OCI-LY7 (cell line): ENCODE results near the gene NOL9. TPM values are rescaled to one million over a fixed set of nuclear protein-coding genes. Genes with fewer than 3 reads are reported as not detected.
A peak's percentile ranks its signal among the peaks of the same experiment; 100 is the strongest.

ENCODE experiments used
- BruUV-seq: library from RNA; stranded (reverse); fragments of 400-500 nt; replicated peaks from 2 replicates; lab custom pipeline; 2021; lab: Mats Ljungman, UMichigan
- CTCF ChIA-PET: fragments of 300-600 bp; sonication (Branson Sonifier 250); formaldehyde crosslinking; loops from one replicate; lab custom pipeline; 2022; ENCODE audit warnings: antibody characterized with exemption; ENCODE audit not compliant: unreplicated experiment; lab: Charles Lee
- POLR2A ChIA-PET: fragments of 300-600 bp; sonication (Branson Sonifier 250); formaldehyde crosslinking; loops from one replicate; lab custom pipeline; 2022; ENCODE audit warnings: antibody characterized with exemption; lab: Charles Lee
- DNase-seq: peaks from one replicate; pipeline ENCODE4 v3.0.0-alpha.2; 2015; ENCODE audit warnings: low spot score
- H2AFZ ChIP-seq: fragments of 200-600 bp; sonication (generic), shearing (Covaris generic); 2 replicates; pipeline ENCODE4 v1.6.1; 2014; ENCODE audit warnings: mild to moderate bottlenecking, antibody characterized with exemption, low read length, moderate library complexity
- H3K27ac ChIP-seq: fragments of 200-600 bp; sonication (generic); 2 replicates; pipeline ENCODE4 v1.5.1; 2014; ENCODE audit warnings: mixed run types, low read depth, mild to moderate bottlenecking, moderate library complexity, low read length, inconsistent platforms; ENCODE audit not compliant: poor library complexity, severe bottlenecking
- H3K36me3 ChIP-seq: fragments of 200-600 bp; sonication (generic); 2 replicates; pipeline ENCODE4 v1.6.1; 2014; ENCODE audit warnings: mild to moderate bottlenecking, antibody characterized with exemption, low read length, moderate library complexity, mixed read lengths; ENCODE audit not compliant: insufficient read depth
- H3K4me1 ChIP-seq: fragments of 200-600 bp; sonication (generic); 2 replicates; pipeline ENCODE4 v1.5.1; 2014; ENCODE audit warnings: mild to moderate bottlenecking, low read length; ENCODE audit not compliant: insufficient read depth, poor library complexity, severe bottlenecking
- H3K4me2 ChIP-seq: fragments of 200-600 bp; sonication (generic); 2 replicates; pipeline ENCODE4 v1.6.1; 2014; ENCODE audit warnings: mild to moderate bottlenecking, low read length
- H3K4me3 ChIP-seq: fragments of 200-600 bp; sonication (generic); 2 replicates; pipeline ENCODE4 v1.5.1; 2014; ENCODE audit warnings: mild to moderate bottlenecking, low read depth, low read length; ENCODE audit not compliant: poor library complexity, severe bottlenecking
- H3K79me2 ChIP-seq: fragments of 200-600 bp; sonication (generic); 2 replicates; pipeline ENCODE4 v1.6.1; 2016; ENCODE audit warnings: low read depth, mild to moderate bottlenecking, low read length, moderate library complexity, mixed read lengths; ENCODE audit not compliant: insufficient read depth
- H3K9me2 ChIP-seq: fragments of 200-600 bp; sonication (generic); 2 replicates; pipeline ENCODE4 v1.6.1; 2016; ENCODE audit warnings: mild to moderate bottlenecking, low read length, mixed read lengths; ENCODE audit not compliant: insufficient read depth
- H3K9me3 ChIP-seq: fragments of 200-600 bp; sonication (generic); 2 replicates; pipeline ENCODE4 v1.6.1; 2014; ENCODE audit warnings: mild to moderate bottlenecking, mixed run types, low read length, mixed read lengths
- H4K20me1 ChIP-seq: fragments of 200-600 bp; sonication (generic); 2 replicates; pipeline ENCODE4 v1.6.1; 2014; ENCODE audit warnings: mild to moderate bottlenecking, antibody characterized with exemption, low read length, moderate library complexity, mixed read lengths; ENCODE audit not compliant: insufficient read depth
- EZH2phosphoT487 ChIP-seq: fragments of 200-600 bp; sonication (generic); IDR thresholded peaks from 2 replicates; pipeline ENCODE4 v1.6.1; 2018; ENCODE audit warnings: low read depth, borderline replicate concordance, mild to moderate bottlenecking, mixed run types, antibody characterized with exemption, low read length, moderate library complexity, mixed read lengths
- intact Hi-C: fragments of 100-400 bp; cut with micrococcal nuclease; formaldehyde crosslinking; loops from one replicate; pipeline ENCODE4 v1.10.0; 2022; ENCODE audit not compliant: unreplicated experiment
- total RNA-seq, 2 experiments: library from RNA; depleted of rRNA in 1 of 2; stranded (reverse); fragments of >200 nt in 1 of 2; shearing (Covaris generic) in 1 of 2; gene quantifications; 2 replicates each; pipeline ENCODE4 v1.2.3, GENCODE V29; 2014 to 2022
- TF ChIP-seq, protein P1 (sequence below): fragments of 200-600 bp; sonication (generic); conservative IDR thresholded peaks from 2 replicates; pipeline ENCODE4 v1.5.1; 2014; ENCODE audit warnings: mild to moderate bottlenecking, antibody characterized with exemption, low read length, moderate library complexity, mixed read lengths

Gene NOL9
- total RNA-seq, 2 experiments from 2014 or later = 39.1 to 58.8 TPM

- Histone ChIP-seq H3K9me2 (no peaks in the 10 kb centered on the region), H2AFZ (peak within 1 kb of the TSS; percentile 96), H3K4me2 (peak within 1 kb of the TSS; percentile 99), H3K9me3 (no peaks in the 10 kb centered on the region), H3K4me3 (peak within 1 kb of the TSS; percentile 77), H3K36me3 (no peaks in the 10 kb centered on the region), H3K4me1 (peaks cover 14% of the 10 kb centered on the region), H4K20me1 (no peaks in the 10 kb centered on the region), H3K27ac (peak within 1 kb of the TSS; percentile 56), H3K79me2 (no peaks in the 10 kb centered on the region)
- TF ChIP-seq, protein P1, sequence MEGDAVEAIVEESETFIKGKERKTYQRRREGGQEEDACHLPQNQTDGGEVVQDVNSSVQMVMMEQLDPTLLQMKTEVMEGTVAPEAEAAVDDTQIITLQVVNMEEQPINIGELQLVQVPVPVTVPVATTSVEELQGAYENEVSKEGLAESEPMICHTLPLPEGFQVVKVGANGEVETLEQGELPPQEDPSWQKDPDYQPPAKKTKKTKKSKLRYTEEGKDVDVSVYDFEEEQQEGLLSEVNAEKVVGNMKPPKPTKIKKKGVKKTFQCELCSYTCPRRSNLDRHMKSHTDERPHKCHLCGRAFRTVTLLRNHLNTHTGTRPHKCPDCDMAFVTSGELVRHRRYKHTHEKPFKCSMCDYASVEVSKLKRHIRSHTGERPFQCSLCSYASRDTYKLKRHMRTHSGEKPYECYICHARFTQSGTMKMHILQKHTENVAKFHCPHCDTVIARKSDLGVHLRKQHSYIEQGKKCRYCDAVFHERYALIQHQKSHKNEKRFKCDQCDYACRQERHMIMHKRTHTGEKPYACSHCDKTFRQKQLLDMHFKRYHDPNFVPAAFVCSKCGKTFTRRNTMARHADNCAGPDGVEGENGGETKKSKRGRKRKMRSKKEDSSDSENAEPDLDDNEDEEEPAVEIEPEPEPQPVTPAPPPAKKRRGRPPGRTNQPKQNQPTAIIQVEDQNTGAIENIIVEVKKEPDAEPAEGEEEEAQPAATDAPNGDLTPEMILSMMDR = no peak
- TF ChIP-seq EZH2phosphoT487 = no peak
- intact Hi-C loops = loop anchor here (2.0 to 5.0 kb wide), 2 partner anchors 63 to 136 kb away; partner anchors contain the start of genes NOL9 and TAS1R1
- ChIA-PET POLR2A (interaction anchor here (0.6 kb wide), 1 partner anchor 218 kb away, joined by 3 read pairs; no protein-coding TSS in a partner anchor), CTCF (no interaction called here)
- no TSS peak for BruUV-seq
- DNase-seq = no peak
Observed at GRCh38 chr1:6491480-6491962, 62.8 kb downstream of the NOL9 start, which contains the start of gene PLEKHG5. Gene PLEKHG5 (minus strand): TSS chr1:6491667. CDS start chr1:6477571, 14,096 bp downstream.

- Histone ChIP-seq H3K9me3 (no peaks in the 10 kb centered on the region), H3K4me2 (peak overlapping the region; percentile 99), H4K20me1 (no peaks in the 10 kb centered on the region), H3K27ac (peak overlapping the region; percentile 56), H2AFZ (peak overlapping the region; percentile 96), H3K79me2 (no peaks in the 10 kb centered on the region), H3K9me2 (no peaks in the 10 kb centered on the region), H3K4me3 (peak overlapping the region; percentile 77), H3K4me1 (peaks cover 14% of the 10 kb centered on the region), H3K36me3 (no peaks in the 10 kb centered on the region)
- POLR2A ChIA-PET = interaction anchor here (1.2 kb wide), 1 partner anchor 67 kb away, joined by 4 read pairs; no protein-coding TSS in a partner anchor
- intact Hi-C loops = loop anchor here (2.0 to 5.0 kb wide), 2 partner anchors 64 to 136 kb away; partner anchors contain the start of genes NOL9 and TAS1R1
- TF ChIP-seq, protein P1 = no peak
- TF ChIP-seq EZH2phosphoT487 = no peak
- no peak for DNase-seq
- no TSS peak for BruUV-seq
- CTCF ChIA-PET = no interaction called here
Observed at GRCh38 chr1:6491081-6491449, 63.2 kb downstream of the NOL9 start.
